NCI-H748 treated with DMSO at 0.1 percent for 48 hours (cell line): ENCODE measurements around the gene TRIM8.
"Not testable (repeated sequence)": the region's sequence is repeated elsewhere in the genome, so short reads cannot be mapped to it uniquely, and the experiment has no call there.

ENCODE experiments used
- DNase-seq: peaks from one replicate; lab custom pipeline; 2025; lab: John Stamatoyannopoulos, UW

TRIM8 gene

DNA sequence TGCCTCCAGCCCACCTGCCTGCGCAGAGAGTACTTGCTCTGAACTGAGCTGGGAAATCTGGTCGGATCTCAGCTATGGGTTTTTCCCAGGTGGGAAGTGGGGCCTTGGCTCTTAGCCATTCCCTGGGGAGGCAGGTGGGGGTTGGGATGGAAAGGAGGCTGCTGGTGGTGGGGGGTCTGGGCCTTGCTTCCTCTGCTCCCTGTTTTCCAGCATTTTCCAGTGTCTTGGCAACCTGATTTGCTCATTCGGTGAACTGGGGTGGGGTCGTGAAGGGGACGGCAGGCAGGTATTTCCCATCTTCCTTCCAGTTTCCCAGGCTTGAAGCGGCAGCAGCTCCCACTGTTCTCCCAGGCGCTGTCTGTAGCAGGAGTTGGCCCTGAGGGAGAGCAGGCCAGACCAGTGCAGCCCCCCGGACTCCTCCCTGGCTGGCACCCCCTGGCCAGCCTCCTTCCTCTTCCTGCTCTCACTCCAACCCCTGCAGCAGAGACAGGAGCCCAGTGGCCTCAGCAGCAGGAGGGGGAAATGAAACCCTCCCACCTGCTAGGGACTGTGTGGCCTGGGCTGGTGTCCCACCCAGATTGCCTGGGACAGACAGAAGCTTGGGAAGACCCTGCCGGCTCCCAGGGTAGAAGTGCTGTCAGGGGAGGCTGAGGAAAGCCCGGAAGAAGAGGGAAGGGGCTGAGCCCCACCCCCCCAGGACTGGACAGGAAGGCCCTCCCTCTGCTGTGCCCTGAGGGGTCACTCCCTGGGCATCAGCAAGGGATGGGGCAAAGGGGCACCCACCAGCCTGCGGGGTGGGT lies 6.6 kb downstream of the TRIM8 start:
- no peak for DNase-seq

DNA sequence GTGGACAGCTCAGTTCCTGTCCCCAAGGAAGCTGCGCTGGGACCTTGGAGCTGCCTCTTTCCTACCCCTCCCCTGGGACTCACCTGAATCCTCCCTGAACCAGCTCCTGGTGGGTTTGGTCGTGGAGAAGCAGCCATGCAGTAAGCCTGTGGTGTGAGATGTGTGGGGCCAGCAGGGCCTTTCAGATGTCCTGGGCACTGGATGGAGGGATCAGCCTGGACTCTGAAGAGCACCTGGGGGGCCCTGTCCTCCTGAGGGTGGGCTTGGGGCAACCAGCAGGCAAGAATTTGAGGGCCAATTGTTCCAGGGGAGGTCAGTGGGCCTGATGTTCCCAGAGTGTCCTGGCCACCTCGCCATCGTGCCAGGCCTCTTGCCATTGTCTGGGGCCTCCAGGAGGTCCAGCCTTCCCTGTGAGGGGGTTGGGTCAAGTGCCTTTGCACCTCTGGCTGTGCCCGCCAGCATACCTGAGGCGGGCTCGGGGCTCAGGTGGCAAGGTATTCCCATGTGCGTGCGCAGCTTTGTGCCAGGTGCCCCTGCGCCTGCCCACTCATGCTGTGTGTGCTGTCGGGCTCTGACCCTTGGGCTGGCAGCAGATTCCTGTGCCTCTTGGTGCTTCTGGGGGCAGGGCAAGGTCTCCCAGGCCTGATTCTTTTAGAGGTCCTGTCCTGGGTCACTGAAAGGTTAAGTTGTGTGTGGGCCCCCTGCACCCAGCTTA lies 7.3 kb downstream of the TRIM8 start:
- DNase-seq: no peak

DNA sequence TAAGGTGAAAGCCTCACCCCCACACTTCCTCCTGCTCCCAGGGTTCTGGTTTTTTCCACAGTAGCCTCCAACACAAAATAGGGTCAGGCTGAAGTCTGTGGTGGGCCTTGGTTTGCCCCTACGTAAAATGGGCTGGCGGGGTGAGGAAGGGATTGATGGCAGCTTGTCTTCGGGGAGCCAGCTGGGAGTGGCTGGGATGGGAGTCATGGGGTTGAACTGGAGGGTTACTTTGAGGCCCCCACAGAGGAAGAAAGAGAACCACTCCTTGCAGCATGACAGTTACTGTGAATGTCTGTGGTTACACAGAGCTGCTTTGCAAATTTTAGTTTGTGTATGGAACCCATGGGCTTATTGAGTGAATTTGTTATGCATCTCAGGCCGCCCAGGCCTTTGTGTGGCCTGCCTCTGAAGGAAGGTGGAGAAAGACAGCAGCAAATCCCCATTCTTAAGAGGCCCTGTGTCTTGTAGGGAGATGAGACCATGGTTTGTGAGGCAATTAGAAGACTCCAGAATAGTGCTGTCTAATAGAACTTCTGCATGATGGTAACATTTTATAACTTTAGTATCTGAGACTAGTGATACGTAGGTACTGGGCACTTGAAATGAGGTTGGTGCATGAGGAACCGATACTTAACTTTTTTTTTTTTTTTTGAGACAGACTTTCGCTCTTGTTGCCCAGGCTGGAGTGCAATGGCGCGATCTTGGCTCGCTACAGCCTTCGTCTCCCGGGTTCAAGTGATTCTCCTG lies 8.1 kb downstream of the TRIM8 start:
- no peak for DNase-seq

DNA sequence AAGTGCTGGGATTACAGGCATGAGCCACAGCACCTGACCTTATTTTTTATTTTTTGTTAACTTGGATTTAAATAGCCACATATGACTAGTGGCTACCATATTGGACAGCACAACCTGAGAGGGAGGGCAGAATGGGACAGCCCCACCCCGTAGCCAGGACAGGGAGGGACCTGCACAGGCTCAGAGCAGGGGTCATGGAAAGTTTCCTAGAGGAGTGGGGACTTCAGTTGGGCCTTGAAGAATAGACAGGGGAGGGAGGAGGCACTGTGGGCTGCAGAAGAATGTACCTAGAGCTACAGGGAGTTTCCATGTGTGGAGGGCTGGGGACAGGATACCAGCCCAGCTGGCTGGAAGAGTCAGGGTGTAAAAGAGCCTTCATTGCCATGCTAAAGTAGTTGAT lies 8.8 kb downstream of the TRIM8 start:
- DNase-seq: no peak

DNA sequence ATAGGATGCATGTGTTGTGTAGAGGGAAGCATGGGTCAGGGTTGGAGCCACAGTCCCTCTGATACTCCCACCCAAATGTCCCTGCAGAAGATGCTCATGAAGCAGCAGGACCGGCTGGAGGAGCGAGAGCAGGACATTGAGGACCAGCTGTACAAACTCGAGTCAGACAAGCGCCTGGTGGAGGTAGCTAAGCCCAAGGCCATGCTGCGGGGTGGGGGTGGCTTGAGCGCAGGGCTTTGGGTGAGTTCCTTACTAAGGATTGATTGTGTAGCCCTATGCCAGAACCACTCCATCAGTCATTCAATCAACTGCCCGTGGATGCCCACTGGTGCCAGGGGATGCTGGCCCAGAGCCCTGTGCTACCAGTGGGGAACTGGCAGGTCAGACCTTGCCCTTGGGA lies 10.3 kb downstream of the TRIM8 start:
- DNase-seq: no peak

DNA sequence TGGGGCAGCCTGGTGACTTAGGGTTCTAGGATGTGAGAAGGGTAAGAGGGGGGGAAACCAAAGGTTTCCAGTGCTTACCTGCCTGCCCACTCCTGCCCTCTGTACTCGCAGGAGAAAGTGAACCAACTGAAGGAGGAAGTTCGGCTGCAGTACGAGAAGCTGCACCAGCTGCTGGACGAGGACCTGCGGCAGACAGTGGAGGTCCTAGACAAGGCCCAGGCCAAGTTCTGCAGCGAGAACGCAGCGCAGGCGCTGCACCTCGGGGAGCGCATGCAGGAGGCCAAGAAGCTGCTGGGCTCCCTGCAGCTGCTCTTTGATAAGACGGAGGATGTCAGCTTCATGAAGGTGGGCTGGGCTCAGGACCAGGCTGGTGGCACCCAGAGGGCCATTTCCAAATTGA lies 10.7 kb downstream of the TRIM8 start:
- no peak for DNase-seq

DNA sequence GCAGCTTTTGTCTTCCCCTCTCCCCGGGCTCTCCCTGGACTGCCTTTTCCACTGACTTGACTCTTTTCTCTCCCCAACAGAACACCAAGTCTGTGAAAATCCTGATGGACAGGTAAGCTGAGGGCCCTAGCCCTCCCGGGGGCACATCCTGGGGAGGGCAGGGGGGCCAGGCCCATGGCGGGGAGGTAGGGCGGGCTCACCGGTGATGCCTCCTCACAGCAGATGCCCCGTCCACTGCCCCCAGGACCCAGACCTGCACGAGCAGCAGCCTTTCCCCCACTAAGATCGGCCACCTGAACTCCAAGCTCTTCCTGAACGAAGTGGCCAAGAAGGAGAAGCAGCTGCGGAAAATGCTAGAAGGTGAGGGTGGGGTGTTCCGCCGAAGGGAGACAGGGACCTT lies 11.7 kb downstream of the TRIM8 start:
- no peak for DNase-seq

DNA sequence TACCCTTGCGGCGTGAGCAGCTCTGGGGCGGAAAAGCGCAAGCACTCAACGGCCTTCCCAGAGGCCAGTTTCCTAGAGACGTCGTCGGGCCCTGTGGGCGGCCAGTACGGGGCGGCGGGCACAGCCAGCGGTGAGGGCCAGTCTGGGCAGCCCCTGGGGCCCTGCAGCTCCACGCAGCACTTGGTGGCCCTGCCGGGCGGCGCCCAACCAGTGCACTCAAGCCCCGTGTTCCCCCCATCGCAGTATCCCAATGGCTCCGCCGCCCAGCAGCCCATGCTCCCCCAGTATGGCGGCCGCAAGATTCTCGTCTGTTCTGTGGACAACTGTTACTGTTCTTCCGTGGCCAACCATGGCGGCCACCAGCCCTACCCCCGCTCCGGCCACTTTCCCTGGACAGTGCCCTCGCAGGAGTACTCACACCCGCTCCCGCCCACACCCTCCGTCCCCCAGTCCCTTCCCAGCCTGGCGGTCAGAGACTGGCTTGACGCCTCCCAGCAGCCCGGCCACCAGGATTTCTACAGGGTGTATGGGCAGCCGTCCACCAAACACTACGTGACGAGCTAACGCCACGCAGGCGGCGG lies 12.6 kb downstream of the TRIM8 start:
- DNase-seq: no peak

DNA sequence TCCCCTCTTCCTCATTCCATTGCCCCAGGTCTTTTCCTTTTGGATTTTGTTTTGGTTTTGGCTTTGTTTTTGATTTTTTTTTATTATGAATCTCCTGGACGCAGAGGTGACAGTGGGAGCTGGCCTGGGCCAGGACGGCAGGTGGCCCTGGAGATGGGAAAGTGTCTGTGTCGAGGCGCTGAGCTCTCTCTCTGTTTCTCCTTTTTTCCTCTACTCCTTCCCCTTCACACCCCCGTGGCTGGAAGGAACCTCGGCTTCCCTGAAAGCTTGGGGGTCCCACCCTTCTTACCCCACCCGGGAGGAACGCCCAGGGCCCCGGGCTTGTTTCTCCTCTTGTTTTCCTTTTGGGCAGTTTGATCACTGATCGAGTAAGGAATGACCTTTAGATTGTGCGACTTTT lies 13.2 kb downstream of the TRIM8 start:
- DNase-seq: no peak

DNA sequence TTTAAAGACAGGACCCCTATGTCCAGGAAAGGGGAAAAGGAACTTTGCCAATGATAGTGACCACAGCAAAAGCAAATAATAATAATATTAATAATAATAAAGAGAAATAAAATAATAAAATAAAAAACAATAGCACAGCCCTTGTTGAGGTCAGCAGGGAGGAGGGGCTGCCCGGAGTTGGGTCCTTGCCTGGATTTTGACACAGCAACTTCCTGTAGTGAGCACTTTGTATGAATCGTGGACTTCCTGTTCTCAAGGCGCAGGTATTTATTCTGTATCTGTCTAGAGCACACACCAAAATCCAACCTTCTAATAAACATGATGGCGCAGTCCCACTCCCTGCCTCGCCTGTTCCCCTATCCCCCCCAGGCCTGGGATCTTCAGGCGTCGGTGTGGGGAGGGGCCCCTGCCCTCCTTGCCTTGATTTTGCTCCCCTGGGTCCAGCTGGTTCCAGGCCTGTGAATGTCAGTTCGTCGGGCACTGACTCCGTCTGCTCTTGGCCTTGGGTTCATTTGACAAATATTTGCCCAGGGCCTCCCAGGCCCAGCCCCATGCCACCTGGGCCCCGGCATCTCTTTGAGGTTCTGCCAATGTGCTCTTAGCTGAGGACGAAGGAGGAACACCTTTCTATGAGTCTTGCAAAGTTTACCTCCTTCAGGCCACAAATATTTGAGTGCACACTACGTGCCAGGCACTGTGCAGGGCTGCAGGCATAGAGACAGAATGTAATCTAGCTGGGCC lies 13.9 kb downstream of the TRIM8 start:
- DNase-seq: no peak

DNA sequence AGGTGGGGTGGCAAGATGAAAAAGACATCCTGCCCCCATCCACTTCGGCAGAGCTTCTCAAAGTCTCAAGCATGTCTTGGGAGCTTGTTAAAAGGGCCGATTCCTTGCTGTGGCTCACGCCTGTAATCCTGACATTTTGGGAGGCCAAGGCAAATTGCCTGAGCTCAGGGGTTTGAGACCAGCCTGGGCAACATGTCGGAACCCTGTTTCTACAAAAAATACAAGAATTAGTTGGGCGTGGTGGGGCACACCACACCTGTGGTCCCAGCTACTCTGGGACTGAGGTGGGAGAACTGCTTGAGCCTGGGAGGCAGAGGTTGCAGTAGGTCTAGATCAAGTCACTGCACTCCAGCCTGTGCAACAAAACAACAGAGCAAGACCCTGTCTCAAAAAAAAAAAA lies 14.5 kb downstream of the TRIM8 start:
- DNase-seq: no peak

DNA sequence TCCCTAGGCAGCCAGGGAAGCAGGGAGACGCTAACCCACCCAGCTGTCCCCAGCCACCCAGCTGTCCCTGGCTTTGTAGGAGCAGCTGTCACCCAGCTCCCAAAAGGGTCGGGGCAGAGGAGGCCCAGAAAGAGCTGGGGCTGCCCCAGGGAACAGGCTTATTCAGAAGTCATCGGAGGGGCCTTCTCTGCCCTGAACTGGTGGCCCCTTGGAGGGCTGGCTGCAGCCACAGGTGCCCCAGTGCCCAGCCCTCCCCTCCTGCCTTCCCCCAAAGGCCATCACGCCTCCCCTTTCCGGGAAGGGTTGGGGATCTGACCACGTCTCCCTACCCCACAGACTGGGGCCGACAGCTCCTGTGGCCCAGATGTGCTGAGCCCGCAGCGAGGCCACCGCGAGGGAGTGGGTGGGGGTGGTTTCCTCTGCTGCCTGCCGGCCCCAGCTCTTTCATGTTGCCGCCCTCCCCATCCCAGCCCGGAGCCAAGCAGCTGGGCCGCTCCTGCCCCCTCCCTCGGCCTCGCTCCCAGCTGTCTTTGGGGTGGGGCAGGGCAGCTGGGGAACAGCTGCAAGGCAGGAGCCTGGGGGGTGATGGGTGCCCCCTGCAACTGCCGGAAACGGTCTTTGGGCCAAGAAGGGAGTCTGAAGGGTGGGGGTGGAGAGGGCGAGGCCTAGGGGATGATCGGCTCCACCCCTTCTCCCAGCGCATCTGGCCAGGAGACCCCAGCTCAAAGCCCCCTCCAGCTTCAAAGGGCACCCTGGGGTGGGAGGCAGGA lies 16.8 kb downstream of the TRIM8 start:
- no peak for DNase-seq

DNA sequence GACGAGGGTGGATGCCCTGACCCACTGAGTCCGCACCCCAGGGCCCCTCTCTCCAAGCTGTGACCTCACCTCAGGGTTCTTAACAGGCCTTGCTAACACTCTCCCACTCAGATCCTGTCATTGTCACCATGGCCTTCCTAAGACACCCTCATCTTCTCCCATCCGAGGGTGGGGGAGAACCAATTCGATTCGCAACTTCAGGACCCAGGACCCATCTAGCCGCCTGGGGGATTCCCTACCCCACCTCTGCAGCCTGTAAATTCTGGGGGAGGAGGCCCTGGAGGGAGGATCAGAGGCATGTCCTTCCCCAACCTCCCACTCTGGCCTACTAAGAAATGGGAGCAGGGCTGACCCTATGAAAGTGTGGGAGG lies 17.4 kb downstream of the TRIM8 start:
- no peak for DNase-seq

DNA sequence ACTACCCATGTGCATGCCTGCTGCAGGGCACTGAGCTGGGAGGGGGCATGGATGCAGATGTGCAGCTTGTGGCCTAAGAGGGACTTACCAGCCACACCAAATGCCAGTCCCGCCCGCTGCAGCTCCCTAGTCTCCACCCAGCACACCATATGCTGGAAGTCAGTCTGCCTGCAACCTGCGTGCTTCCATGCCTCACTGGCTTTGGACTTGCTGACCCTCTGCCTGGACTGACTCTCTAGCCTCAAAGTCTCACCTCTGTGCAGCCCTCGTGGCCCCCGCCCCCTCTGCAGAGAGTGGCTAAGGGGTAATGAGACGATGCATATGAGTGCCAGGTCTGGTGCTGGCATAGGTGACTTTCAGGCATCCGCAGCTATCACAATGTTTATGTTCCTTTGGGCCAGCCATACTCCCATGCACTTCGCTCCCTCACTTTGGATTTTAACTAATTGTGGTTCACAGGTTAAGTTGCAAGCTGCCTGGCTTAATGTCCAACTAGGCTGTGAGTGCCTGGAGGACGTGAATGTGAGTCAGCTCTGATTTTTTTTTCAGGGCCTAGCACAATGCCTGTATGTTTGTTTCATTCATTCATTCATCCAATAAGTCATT lies 21.7 kb downstream of the TRIM8 start:
- no peak for DNase-seq

DNA sequence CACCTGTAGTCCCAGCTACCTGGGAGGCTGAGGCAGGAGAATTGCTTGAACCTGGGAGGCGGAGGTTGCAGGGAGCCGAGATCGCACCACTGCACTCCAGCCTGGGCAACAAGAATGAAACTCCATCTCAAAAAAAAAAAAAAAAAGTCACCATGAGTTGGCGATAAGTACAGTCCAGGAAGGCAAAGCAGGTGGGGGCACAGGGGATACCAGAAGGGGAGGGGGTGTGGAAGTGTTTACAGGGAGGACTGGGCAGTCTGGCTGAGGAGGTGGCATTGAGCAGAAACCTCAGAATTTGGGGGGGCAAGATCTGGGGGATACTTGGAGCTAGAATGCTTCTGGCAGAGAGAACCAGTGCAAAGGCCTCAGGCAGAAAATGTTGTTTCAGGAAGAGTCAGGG lies 23.1 kb downstream of the TRIM8 start:
- DNase-seq: not testable (repeated sequence)

DNA sequence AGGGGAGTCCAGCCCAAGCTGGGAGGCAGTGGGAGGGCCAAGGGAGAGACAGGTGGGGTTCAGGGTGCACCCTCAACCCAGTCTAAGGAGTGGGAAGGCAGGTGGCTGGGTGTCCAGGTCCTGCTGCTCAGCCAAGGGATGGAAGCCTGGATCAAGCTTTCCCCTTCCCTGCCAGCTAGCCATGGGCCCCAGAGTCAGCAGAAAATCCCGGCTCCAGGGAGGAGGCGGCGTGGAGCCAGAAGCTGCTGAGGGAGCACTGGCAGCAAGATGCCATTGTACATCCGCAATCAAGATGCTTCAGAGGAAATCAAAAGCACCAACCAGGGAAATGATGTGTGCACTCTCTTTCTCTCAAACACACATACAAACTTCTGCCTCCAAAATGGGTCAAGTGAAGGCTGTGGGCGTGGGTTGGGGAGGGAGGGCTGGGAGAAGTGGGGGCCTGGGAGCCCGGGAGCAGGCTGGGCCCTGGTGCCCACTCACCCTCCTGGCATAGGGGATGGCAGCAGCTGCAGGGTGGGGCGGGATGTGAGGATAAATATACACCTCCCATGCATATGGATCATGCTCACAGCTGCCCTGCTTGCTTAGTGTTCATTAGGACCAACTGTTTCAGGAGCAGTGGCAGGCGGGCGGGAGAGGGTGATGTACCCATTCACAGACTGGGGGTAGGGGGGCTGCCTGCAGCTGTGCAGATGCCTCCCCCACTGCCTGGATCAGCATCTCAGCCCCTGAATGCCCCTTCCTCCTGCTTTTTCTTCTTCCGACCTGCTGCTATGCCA lies 24.2 kb downstream of the TRIM8 start:
- no peak for DNase-seq

DNA sequence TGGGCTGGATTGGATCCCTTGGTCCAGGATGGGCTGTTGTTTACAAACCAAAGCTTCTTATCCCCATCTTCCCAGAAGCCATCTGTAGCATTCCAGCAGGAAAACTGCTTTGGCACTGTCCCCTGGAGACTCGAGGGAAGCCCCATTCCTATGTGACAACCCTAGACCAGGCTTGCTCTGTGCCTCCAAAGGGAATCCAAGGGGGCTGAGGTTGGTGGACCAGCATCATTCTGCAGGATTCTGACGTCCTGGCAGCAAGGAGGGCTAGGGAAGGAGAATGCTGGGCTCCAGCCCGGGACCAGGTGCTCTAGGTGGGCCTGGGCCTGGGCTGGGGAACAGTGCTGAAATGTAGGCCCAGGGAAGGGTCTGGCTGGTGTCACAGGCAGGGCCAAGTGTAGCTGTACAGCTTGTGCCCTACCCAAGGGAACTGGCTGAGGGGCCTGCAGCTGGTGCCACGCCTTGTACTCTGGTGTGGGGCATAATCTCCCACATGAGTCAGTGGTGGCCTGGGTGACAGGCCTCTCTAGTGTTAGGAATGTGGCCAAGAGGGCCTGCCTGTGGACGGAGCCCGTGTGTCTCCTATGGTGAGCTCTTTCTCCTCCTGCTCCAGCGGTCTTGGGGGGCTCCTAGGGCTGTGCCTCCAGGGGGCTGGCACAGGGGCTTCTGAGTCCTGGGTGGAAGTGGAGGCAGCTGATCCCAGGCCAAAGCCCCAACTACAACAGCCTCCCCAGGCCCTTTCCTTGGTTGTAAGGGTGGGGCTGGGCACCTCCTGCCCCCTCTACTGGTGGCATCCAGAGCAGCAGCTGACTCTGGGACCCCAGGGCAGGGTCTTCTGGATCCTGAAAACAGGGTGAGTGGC lies 25.2 kb downstream of the TRIM8 start:
- no peak for DNase-seq

DNA sequence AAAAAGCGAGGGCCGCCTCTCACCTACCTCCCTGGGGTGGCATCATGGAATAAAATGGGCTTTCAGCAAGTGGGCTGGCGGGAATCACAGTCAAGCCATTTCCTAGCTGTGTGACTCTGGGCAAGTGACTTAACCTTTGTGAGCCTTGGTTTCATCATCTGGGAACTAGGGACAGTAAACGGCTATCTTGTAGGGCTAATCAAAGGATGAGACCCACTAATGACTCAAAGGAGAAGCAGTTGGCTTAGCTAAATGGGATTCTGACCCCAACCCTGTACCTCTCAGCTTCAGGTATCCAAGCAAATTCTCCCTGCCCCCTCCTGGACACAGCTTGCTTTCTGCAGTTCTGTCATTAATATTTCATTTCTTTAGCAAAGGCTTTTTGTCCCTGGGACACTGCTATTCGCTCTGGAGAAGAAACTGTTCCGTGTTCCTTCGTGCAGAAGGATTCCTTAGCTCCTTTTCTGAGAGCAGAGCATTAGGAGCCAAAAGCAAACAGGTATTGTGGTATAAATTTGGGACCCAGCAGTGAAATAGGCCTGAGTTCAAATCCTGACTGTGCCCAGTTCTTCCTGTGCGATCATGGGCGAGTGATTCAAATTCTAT lies 25.9 kb downstream of the TRIM8 start:
- no peak for DNase-seq
